GM12878 (cell line): ENCODE measurements around the gene SUPT3H. TPM values are rescaled to one million over a fixed set of nuclear protein-coding genes. Genes with fewer than 3 reads are reported as not detected.

Experiments
- ATAC-seq: fragments of 200-7000 bp; cut with Tn5 transposase; 3 replicates; pipeline ENCODE4 v1.9.1; 2020; ENCODE audit warnings: mild to moderate bottlenecking, moderate library complexity
- BruUV-seq: library from RNA; stranded (reverse); fragments of 400-500 nt; replicated peaks from 2 replicates; lab custom pipeline; 2021; lab: Mats Ljungman, UMichigan
- CTCF ChIA-PET: fragments of 300-600 bp; sonication (Branson Sonifier 250); formaldehyde crosslinking; extraction: SDS; loops from one replicate; lab custom pipeline; 2021; ENCODE audit warnings: inconsistent platforms; lab: Yijun Ruan, JAX
- POLR2A ChIA-PET: fragments of 350-600 bp; formaldehyde crosslinking; extraction: SDS; loops from one replicate; lab custom pipeline; 2021; ENCODE audit warnings: inconsistent platforms; lab: Charles Lee
- RAD21 ChIA-PET: fragments of 300-600 bp; sonication (Branson Sonifier 250); formaldehyde crosslinking; loops from one replicate; lab custom pipeline; 2023; ENCODE audit warnings: antibody characterized with exemption; ENCODE audit not compliant: unreplicated experiment; lab: Charles Lee
- SMC1A ChIA-PET: fragments of 300-600 bp; sonication (Branson Sonifier 250); formaldehyde crosslinking; loops from one replicate; lab custom pipeline; 2023; ENCODE audit not compliant: unreplicated experiment, uncharacterized antibody; lab: Charles Lee
- DNase-seq: peaks from one replicate; pipeline ENCODE4 v3.0.0-alpha.2; 2011; ENCODE audit warnings: low read depth, low spot score
- FAIRE-seq: peaks from 3 replicates; lab custom pipeline; 2011; peaks lifted over from hg19 to GRCh38; lab: Jason Lieb, UNC
- H2AFZ ChIP-seq: 2 replicates; pipeline ENCODE4 v1.6.0; 2011; ENCODE audit warnings: low read depth, low read length, control low read depth; ENCODE audit not compliant: control insufficient read depth
- H3K27ac ChIP-seq: 2 replicates; pipeline ENCODE4 v1.5.1; 2011; ENCODE audit warnings: control low read depth; ENCODE audit not compliant: control insufficient read depth, insufficient read depth
- H3K27me3 ChIP-seq, 2 experiments: replicated peaks in 1 of 2; 2 replicates each; pipeline versions ENCODE4 v1.6.0 to v1.6.1; 2011; ENCODE audit warnings: low read length in 1 of 2; ENCODE audit not compliant: control insufficient read depth in 2 of 2, insufficient read depth in 2 of 2
- H3K36me3 ChIP-seq, 2 experiments: 2 replicates each; pipeline ENCODE4 v1.5.1; 2011; ENCODE audit warnings: low read length in 1 of 2; ENCODE audit not compliant: control insufficient read depth in 2 of 2, insufficient read depth in 2 of 2
- H3K4me1 ChIP-seq: 2 replicates; pipeline ENCODE4 v1.6.1; 2011; ENCODE audit warnings: mild to moderate bottlenecking, low read length, moderate library complexity, mixed read lengths; ENCODE audit not compliant: control insufficient read depth, insufficient read depth
- H3K4me2 ChIP-seq: 2 replicates; pipeline ENCODE4 v1.6.0; 2011; ENCODE audit warnings: control low read depth; ENCODE audit not compliant: control insufficient read depth, insufficient read depth
- H3K4me3 ChIP-seq: fragments of 200-600 bp; sonication (generic); 2 replicates; pipeline ENCODE4 v1.5.1; 2016
- H3K79me2 ChIP-seq: 2 replicates; pipeline ENCODE4 v1.6.0; 2011; ENCODE audit warnings: low read length; ENCODE audit not compliant: control insufficient read depth, insufficient read depth
- H3K9ac ChIP-seq: 2 replicates; pipeline ENCODE4 v1.8.0; 2011; ENCODE audit warnings: low read length, control low read depth, mixed read lengths; ENCODE audit not compliant: control insufficient read depth, insufficient read depth
- H3K9me3 ChIP-seq: replicated peaks from 3 replicates; pipeline ENCODE4 v1.5.1; 2011; ENCODE audit warnings: mild to moderate bottlenecking, low read length; ENCODE audit not compliant: control insufficient read depth, insufficient read depth
- H4K20me1 ChIP-seq: 2 replicates; pipeline ENCODE4 v1.6.0; 2011; ENCODE audit not compliant: control insufficient read depth, insufficient read depth
- ASH2L ChIP-seq: fragments of 300-600, 200-600 bp; sonication (generic); IDR thresholded peaks from 2 replicates; pipeline ENCODE4 v1.6.1; 2017; ENCODE audit warnings: low read depth, mild to moderate bottlenecking, borderline replicate concordance
- ATF7 ChIP-seq: fragments of 450-650 bp; IDR thresholded peaks from 2 replicates; pipeline ENCODE4 v1.6.1; 2016; ENCODE audit warnings: low read depth, mild to moderate bottlenecking
- E4F1 ChIP-seq: fragments of 450-650 bp; IDR thresholded peaks from 2 replicates; pipeline ENCODE4 v1.6.1; 2018; ENCODE audit warnings: borderline replicate concordance, mild to moderate bottlenecking; ENCODE audit not compliant: partially characterized antibody
- EED ChIP-seq: sonication (generic); IDR thresholded peaks from 2 replicates; pipeline ENCODE4 v1.6.1; 2016; ENCODE audit warnings: antibody characterized with exemption, low read depth
- EP300 ChIP-seq, 2 experiments: fragments of 150-350 bp in 1 of 2; IDR thresholded peaks; 2 replicates each; pipeline ENCODE4 v1.6.1; 2011 to 2012; ENCODE audit warnings: low read depth in 2 of 2, low read length in 2 of 2, borderline replicate concordance in 1 of 2, improper control_type of control experiment in 1 of 2, inconsistent platforms in 1 of 2; ENCODE audit not compliant: control insufficient read depth in 1 of 2
- IKZF1 ChIP-seq: fragments of 450-650 bp; conservative IDR thresholded peaks from 2 replicates; pipeline ENCODE4 v1.6.1; 2017; ENCODE audit warnings: antibody characterized with exemption, mild to moderate bottlenecking
- IKZF2 ChIP-seq, 2 experiments: fragments of 450-650 bp; IDR thresholded peaks; 2 replicates each; pipeline ENCODE4 v1.6.1; 2017; ENCODE audit warnings: mild to moderate bottlenecking in 2 of 2, moderate library complexity in 2 of 2
- IRF4 ChIP-seq: IDR thresholded peaks from 2 replicates; pipeline ENCODE4 v1.6.1; 2011; ENCODE audit warnings: low read depth, low read length
- JUNB ChIP-seq: IDR thresholded peaks from 2 replicates; pipeline ENCODE4 v1.6.1; 2016; ENCODE audit warnings: antibody characterized with exemption, mild to moderate bottlenecking
- MAX ChIP-seq: IDR thresholded peaks from 2 replicates; pipeline ENCODE4 v1.6.1; 2012; ENCODE audit warnings: low read depth, low read length, improper control_type of control experiment
- NR2C2 ChIP-seq: IDR thresholded peaks from 2 replicates; pipeline ENCODE4 v1.6.1; 2011; ENCODE audit warnings: borderline replicate concordance, low read depth; ENCODE audit not compliant: control insufficient read depth, insufficient read length
- POU2F2 ChIP-seq: IDR thresholded peaks from 3 replicates; pipeline ENCODE4 v1.6.1; 2011; ENCODE audit warnings: low read depth, mild to moderate bottlenecking, low read length, borderline replicate concordance
- RUNX3 ChIP-seq: IDR thresholded peaks from 2 replicates; pipeline ENCODE4 v1.6.1; 2012; ENCODE audit warnings: low read length, inconsistent platforms
- USF2 ChIP-seq: IDR thresholded peaks from 2 replicates; pipeline ENCODE4 v1.6.1; 2011; ENCODE audit warnings: low read depth, low read length, improper control_type of control experiment, borderline replicate concordance
- YY1 ChIP-seq: IDR thresholded peaks from 2 replicates; pipeline ENCODE4 v1.6.1; 2011; ENCODE audit warnings: low read depth, mild to moderate bottlenecking, low read length
- ZNF384 ChIP-seq: IDR thresholded peaks from 2 replicates; pipeline ENCODE4 v1.6.1; 2012; ENCODE audit warnings: low read depth, mild to moderate bottlenecking, low read length, improper control_type of control experiment, borderline replicate concordance
- WGBS: methylation state at CpG from one replicate; pipeline ENCODE4 v1.1.6; 2016; ENCODE audit warnings: low lambda C conversion rate; ENCODE audit not compliant: insufficient replicate concordance, insufficient coverage; ENCODE audit errors: missing lambda C conversion rate; 5-methylcytosine and 5-hydroxymethylcytosine counted together
- in situ Hi-C: fragments of 300-500 bp; cut with MboI; formaldehyde crosslinking; loops from 9 replicates; pipeline ENCODE4 v1.14.3; 2018; ENCODE audit warnings: mixed read lengths
- intact Hi-C: fragments of 100-400 bp; cut with micrococcal nuclease; formaldehyde crosslinking; loops from one replicate; pipeline ENCODE4 v1.14.2; 2022; ENCODE audit not compliant: unreplicated experiment
- polyA plus RNA-seq, 11 experiments: library from polyadenylated mRNA; depleted of rRNA in 4 of 11; unstranded in 6 of 11; stranded (reverse) in 5 of 11; fragments of >200 nt; fragmentation: Nextera tagmentation in 4 of 11; fragmentation: Illumina TruSeq in 1 of 11; extraction: Ambion mirVana in 4 of 11; extraction: Trizol in 1 of 11; gene quantifications; 1 replicate in 1 of 11; 2 replicates in 10 of 11; pipeline versions ENCODE4 v1.2.1 to v1.2.3, GENCODE V29; 2011 to 2016; ENCODE audit warnings: inconsistent platforms in 2 of 11, missing spikeins in 2 of 11, low read depth in 1 of 11
- total RNA-seq, 4 experiments: library from RNA; depleted of rRNA in 3 of 4; stranded (reverse); fragments of >200 nt in 3 of 4; fragmentation: Illumina TruSeq in 1 of 4; extraction: Trizol in 1 of 4; gene quantifications; 2 replicates each; pipeline versions ENCODE4 v1.2.1 to v1.2.3, GENCODE V29; 2013 to 2021

Gene SUPT3H
- total and polyA plus RNA-seq, 10 of the 15 experiments (the other 5 are each of a cell fraction or from before 2014, with no cell fraction given), result 0.51 to 3.7 (median 2.0) TPM

GRCh38 chr6:44935693-44936300 lies 441.9 kb downstream of the SUPT3H start:
- no peaks in the 10 kb centered on the region for H3K9me3 ChIP-seq
- in situ Hi-C loops (no loop called here), intact Hi-C loops (loop anchor here (10.0 kb wide), 1 partner anchor 271 kb away; no protein-coding TSS in a partner anchor)
- no peak overlapping the region for H3K4me2 ChIP-seq
- 54% methylated on average over 2 of the region's 2 CpGs for WGBS
- BruUV-seq, result no TSS peak
- peak; percentile 78 for FAIRE-seq
- H3K36me3 ChIP-seq, result no peaks in the 10 kb centered on the region
- no peaks in the 10 kb centered on the region for H3K27me3 ChIP-seq
- ATAC-seq, result peak; percentile 71
- H2AFZ ChIP-seq, result no peak overlapping the region
- ChIA-PET POLR2A (no interaction called here), CTCF (no interaction called here), RAD21 (interaction anchor here (0.8 to 1.7 kb wide), 4 partner anchors 9 to 236 kb away, joined by 3 to 4 read pairs (median 4); no protein-coding TSS in a partner anchor), SMC1A (interaction anchor here (1.5 to 2.1 kb wide), 3 partner anchors 15 to 22 kb away, joined by 3 to 11 read pairs (median 5); no protein-coding TSS in a partner anchor)
- no peaks in the 10 kb centered on the region for H3K4me1 ChIP-seq
- no peak for DNase-seq
- no peaks in the 10 kb centered on the region for H4K20me1 ChIP-seq
- H3K4me3 ChIP-seq, result no peak overlapping the region
- no peak overlapping the region for H3K9ac ChIP-seq
- no peaks in the 10 kb centered on the region for H3K79me2 ChIP-seq
- TF ChIP-seq ZNF384, result no peak
- peak; percentile 19; the same call in 1 of the 2 replicates for TF ChIP-seq IKZF1
- TF ChIP-seq ATF7, result 0 out of 2 replicates have a peak, but pooled peaks have one; percentile 49
- no peak for TF ChIP-seq POU2F2
- no peak for TF ChIP-seq MAX
- TF ChIP-seq YY1, result no peak
- no peak for TF ChIP-seq USF2
- no peak for TF ChIP-seq E4F1
- peak; percentile 38; the same call in 1 of the 2 replicates for TF ChIP-seq RUNX3
- TF ChIP-seq IKZF2 (IDR thresholded peaks at IDR 0.05), result peak in 1 of 2 experiments; percentile 54; a peak in 3 of 4 replicates
- TF ChIP-seq JUNB, result peak; percentile 30
- TF ChIP-seq EED, result no peak
- no peak for TF ChIP-seq IRF4
- no peak for TF ChIP-seq ASH2L
- TF ChIP-seq EP300 (IDR thresholded peaks at IDR 0.05; ENCODE audit: borderline replicate concordance in 1 of 2, control insufficient read depth in 1 of 2, low read depth in 2 of 2, low read length in 2 of 2), result no peak
- TF ChIP-seq NR2C2, result no peak
- no peak overlapping the region for H3K27ac ChIP-seq
